GM12864 (cell line): ENCODE data around the gene VSIG10L2.
A peak's percentile ranks its signal among the peaks of the same experiment; 100 is the strongest.

ENCODE experiments used
- DNase-seq: peaks from one replicate; pipeline ENCODE4 v3.0.0-alpha.2; 2011; ENCODE audit warnings: low read depth
- H3K4me3 ChIP-seq: 2 replicates; pipeline ENCODE4 v1.5.1; 2011; ENCODE audit warnings: mild to moderate bottlenecking, low read depth, low read length, control low read depth
- CTCF ChIP-seq: IDR thresholded peaks from 2 replicates; pipeline ENCODE4 v1.5.1; 2011; ENCODE audit warnings: low read depth, mild to moderate bottlenecking, moderate library complexity, low read length, control low read depth, inconsistent platforms; ENCODE audit errors: missing control alignments

Gene VSIG10L2

DNA sequence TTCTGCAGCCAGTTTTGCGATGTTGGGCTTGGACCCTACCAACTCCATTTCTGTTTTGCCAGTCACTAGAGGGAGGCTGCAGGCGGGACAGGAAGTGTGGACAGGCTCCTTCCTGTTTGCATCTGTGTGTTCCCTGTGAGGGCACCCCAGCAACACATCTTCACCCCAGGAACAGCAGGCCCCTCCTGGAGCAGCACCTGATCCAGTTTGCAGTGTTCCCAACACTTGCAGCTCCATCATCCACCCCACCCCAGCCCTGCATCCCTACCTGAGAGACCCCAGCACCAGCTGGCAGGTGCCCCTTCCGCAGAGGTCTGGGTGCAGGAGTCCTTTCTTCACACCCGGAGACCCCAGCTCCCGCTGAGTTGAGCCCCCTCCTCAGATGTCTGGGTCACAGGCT is 7.4 kb upstream of the VSIG10L2 start:
- no peak overlapping the region for H3K4me3 ChIP-seq
- no peak for TF ChIP-seq CTCF
- no peak for DNase-seq

DNA sequence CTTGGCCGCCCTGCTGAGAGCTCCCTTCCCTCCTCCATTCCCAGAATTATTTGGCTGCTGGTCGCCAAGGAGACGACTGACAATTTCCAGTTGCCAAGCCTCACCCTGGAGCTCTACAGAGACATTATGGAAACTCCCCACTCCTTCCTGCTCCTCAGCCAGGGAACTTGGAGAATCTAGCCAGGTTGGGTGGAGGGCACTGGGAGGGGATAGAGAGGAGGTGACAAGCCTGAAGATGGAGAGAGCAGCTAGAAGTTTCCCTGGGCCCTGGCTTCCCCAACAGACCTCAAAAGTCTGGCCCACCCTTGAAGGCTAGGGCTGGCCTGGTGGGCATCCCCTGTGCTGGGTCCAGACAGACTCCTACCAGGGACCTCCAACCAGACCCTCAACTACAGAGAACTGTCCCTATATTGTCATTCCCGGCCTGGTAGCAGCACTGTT is 6.7 kb upstream of the VSIG10L2 start:
- TF ChIP-seq CTCF = no peak
- no peak for DNase-seq
- no peak overlapping the region for H3K4me3 ChIP-seq

- DNase-seq = no peak
- no peak overlapping the region for H3K4me3 ChIP-seq
- TF ChIP-seq CTCF = no peak
These were observed 5.7 kb upstream of the VSIG10L2 start for GRCh38 chr11:125940145-125940544.

DNA sequence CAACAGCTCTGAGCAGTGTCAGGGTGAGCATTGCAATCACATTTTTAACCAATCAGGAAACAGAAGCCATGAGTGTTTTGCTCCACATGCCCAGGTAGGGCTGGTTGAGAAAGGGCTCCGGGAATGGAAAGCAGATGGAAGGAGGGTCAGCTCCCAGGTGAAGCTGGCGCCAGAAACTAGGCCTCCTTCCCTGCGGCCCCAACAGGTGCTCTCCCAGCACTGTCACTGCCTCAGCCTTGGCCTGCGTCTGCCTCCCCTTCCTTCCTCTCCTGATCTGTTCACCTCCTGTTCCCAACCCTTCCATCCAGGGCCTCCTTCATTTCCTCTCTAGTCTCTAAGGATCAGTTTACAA is 4.6 kb upstream of the VSIG10L2 start:
- H3K4me3 ChIP-seq = no peak overlapping the region
- no peak for TF ChIP-seq CTCF
- DNase-seq = no peak

- H3K4me3 ChIP-seq = no peak overlapping the region
- peak; percentile 80 for TF ChIP-seq CTCF
- no peak for DNase-seq
These were observed 3.9 kb upstream of the VSIG10L2 start for GRCh38 chr11:125941619-125942611.

DNA sequence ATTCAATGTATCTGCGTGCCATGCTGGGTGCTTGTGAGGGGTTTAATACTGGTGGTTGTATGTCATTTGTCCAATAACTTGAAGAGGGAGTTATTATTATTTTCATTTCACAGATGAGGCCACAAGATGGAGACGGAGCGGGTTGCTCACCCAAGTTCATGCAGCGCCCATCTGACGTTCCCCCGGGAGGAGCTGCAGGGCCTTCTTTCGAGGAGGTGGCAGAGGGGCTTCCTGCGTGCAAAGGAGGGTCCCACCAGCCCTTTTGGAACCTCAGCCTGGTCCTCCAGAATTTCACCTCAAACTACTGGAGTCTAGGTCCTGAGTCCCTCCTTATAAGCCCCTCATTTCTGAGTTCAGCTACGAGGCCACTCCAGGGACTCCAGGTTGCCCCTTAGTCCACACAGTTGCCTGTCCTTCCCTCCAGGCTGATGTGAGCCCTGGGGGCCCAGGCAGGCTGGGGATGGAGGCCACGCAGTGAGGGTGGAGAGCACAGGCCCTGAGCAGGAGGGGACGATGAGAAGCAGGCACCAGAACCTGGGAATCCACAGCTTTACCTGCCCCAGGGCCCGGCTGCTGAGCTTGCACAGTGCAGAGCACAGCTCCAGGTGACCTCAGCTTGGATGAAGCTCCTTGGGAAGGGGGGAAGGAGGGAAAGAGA is 2.9 kb upstream of the VSIG10L2 start:
- no peak for TF ChIP-seq CTCF
- H3K4me3 ChIP-seq = no peak overlapping the region
- no peak for DNase-seq
